Calu3 (cell line): ENCODE measurements around the gene ATXN7L2. TPM values are rescaled to one million over a fixed set of nuclear protein-coding genes. Genes with fewer than 3 reads are reported as not detected.
A peak's percentile ranks its signal among the peaks of the same experiment; 100 is the strongest.

Experiments
- BruUV-seq: library from RNA; stranded (reverse); fragments of 400-500 nt; replicated peaks from 2 replicates; lab custom pipeline; 2021; lab: Mats Ljungman, UMichigan
- CTCF ChIA-PET: fragments of 300-600 bp; sonication (Branson Sonifier 250); formaldehyde crosslinking; loops from one replicate; lab custom pipeline; 2022; ENCODE audit warnings: antibody characterized with exemption; lab: Charles Lee
- DNase-seq: peaks from one replicate; pipeline ENCODE4 v3.0.0; 2022
- H3K27ac Mint-ChIP-seq: one replicate; pipeline ENCODE4 v1.8.0; 2022; ENCODE audit warnings: mixed read lengths; ENCODE audit not compliant: unreplicated experiment
- H3K27me3 Mint-ChIP-seq: one replicate; pipeline ENCODE4 v1.8.0; 2022; ENCODE audit warnings: mixed read lengths; ENCODE audit not compliant: unreplicated experiment
- H3K36me3 Mint-ChIP-seq: one replicate; pipeline ENCODE4 v1.8.0; 2022; ENCODE audit warnings: mild to moderate bottlenecking, moderate library complexity, mixed read lengths; ENCODE audit not compliant: insufficient read depth, unreplicated experiment
- H3K4me1 Mint-ChIP-seq: one replicate; pipeline ENCODE4 v1.8.0; 2022; ENCODE audit warnings: mild to moderate bottlenecking, low read depth, mixed read lengths; ENCODE audit not compliant: unreplicated experiment
- H3K4me3 Mint-ChIP-seq: one replicate; pipeline ENCODE4 v1.8.0; 2022; ENCODE audit warnings: mild to moderate bottlenecking, low read depth, moderate library complexity, mixed read lengths; ENCODE audit not compliant: unreplicated experiment
- H3K9me3 Mint-ChIP-seq: one replicate; pipeline ENCODE4 v1.8.0; 2022; ENCODE audit warnings: low read depth, mixed read lengths; ENCODE audit not compliant: unreplicated experiment
- CTCF ChIP-seq: fragments of 200-600 bp; IDR thresholded peaks from one replicate; pipeline ENCODE4 v1.8.0; 2022; ENCODE audit warnings: antibody characterized with exemption; ENCODE audit not compliant: unreplicated experiment
- intact Hi-C: fragments of 100-400 bp; cut with micrococcal nuclease; formaldehyde crosslinking; loops from one replicate; pipeline ENCODE4 v1.10.0; 2022; ENCODE audit not compliant: unreplicated experiment
- total RNA-seq: library from RNA; stranded (reverse); gene quantifications from 2 replicates; pipeline ENCODE4 v1.2.3, GENCODE V29; 2022

The ATXN7L2 gene
- total RNA-seq, 1 experiment from 2014 or later = 4.3 TPM

GRCh38 chr1:109485001-109485400 lies 1.3 kb downstream of the ATXN7L2 start:
- H3K27ac Mint-ChIP-seq = peak overlapping the region; percentile 88
- H3K27me3 Mint-ChIP-seq = peaks cover 35% of the 10 kb centered on the region
- peaks cover 10% of the 10 kb centered on the region for H3K4me1 Mint-ChIP-seq
- no peak for TF ChIP-seq CTCF
- intact Hi-C loops = loop anchor here (2.0 kb wide), 1 partner anchor 58 kb away; the partner anchor contains the start of gene PSMA5
- no TSS peak for BruUV-seq
- peaks cover 21% of the 10 kb centered on the region for H3K36me3 Mint-ChIP-seq
- peak overlapping the region; percentile 92 for H3K4me3 Mint-ChIP-seq
- H3K9me3 Mint-ChIP-seq = no peaks in the 10 kb centered on the region
- no peak for DNase-seq
- CTCF ChIA-PET = interaction anchor here (0.5 kb wide), 1 partner anchor 28 kb away, joined by 3 read pairs; no protein-coding TSS in a partner anchor

GRCh38 chr1:109487261-109487660 lies 3.6 kb downstream of the ATXN7L2 start:
- intact Hi-C loops = no loop called here
- Mint-ChIP-seq H3K4me1 (peaks cover 10% of the 10 kb centered on the region), H3K4me3 (no peak overlapping the region), H3K36me3 (peaks cover 21% of the 10 kb centered on the region), H3K27ac (no peak overlapping the region), H3K9me3 (no peaks in the 10 kb centered on the region), H3K27me3 (peaks cover 13% of the 10 kb centered on the region)
- CTCF ChIA-PET = no interaction called here
- TF ChIP-seq CTCF = no peak
- no peak for DNase-seq
- no TSS peak for BruUV-seq

- peaks cover 10% of the 10 kb centered on the region for H3K4me1 Mint-ChIP-seq
- H3K27me3 Mint-ChIP-seq = peaks cover 3% of the 10 kb centered on the region
- no peak overlapping the region for H3K27ac Mint-ChIP-seq
- TF ChIP-seq CTCF = no peak
- intact Hi-C loops = no loop called here
- no peaks in the 10 kb centered on the region for H3K9me3 Mint-ChIP-seq
- BruUV-seq = no TSS peak
- CTCF ChIA-PET = no interaction called here
- H3K36me3 Mint-ChIP-seq = peaks cover 18% of the 10 kb centered on the region
- no peak overlapping the region for H3K4me3 Mint-ChIP-seq
- no peak for DNase-seq
Measured at GRCh38 chr1:109488201-109488600, 4.5 kb downstream of the ATXN7L2 start.

GRCh38 chr1:109488696-109489095 lies 5.0 kb downstream of the ATXN7L2 start:
- H3K27ac Mint-ChIP-seq = no peak overlapping the region
- DNase-seq = no peak
- TF ChIP-seq CTCF = no peak
- H3K4me1 Mint-ChIP-seq = peaks cover 10% of the 10 kb centered on the region
- H3K4me3 Mint-ChIP-seq = no peak overlapping the region
- intact Hi-C loops = no loop called here
- H3K27me3 Mint-ChIP-seq = no peaks in the 10 kb centered on the region
- CTCF ChIA-PET = interaction anchor here (0.6 to 2.3 kb wide), 3 partner anchors 44 to 534 kb away, joined by 3 to 23 read pairs (median 4); no protein-coding TSS in a partner anchor
- H3K36me3 Mint-ChIP-seq = peaks cover 15% of the 10 kb centered on the region
- BruUV-seq = no TSS peak
- H3K9me3 Mint-ChIP-seq = no peaks in the 10 kb centered on the region
